Liver (tissue), 3 donors: Measurements from ENCODE around the gene RASSF6.

Experiments used
- ATF3 ChIP-seq: IDR thresholded peaks from 2 replicates; pipeline ENCODE4 v1.6.1; 2016; ENCODE audit warnings: antibody characterized with exemption
- CTCF ChIP-seq: fragments of 150-350 bp; IDR thresholded peaks from 2 replicates; pipeline ENCODE4 v1.5.1; 2017; ENCODE audit warnings: improper control_type of control experiment, low read depth, low read length; ENCODE audit not compliant: missing input control
- MAX ChIP-seq: IDR thresholded peaks from 2 replicates; pipeline ENCODE4 v1.6.1; 2016; ENCODE audit warnings: antibody characterized with exemption
- REST ChIP-seq: IDR thresholded peaks from 2 replicates; pipeline ENCODE4 v1.6.1; 2016; ENCODE audit warnings: antibody characterized with exemption, mild to moderate bottlenecking
- SP1 ChIP-seq: IDR thresholded peaks from 2 replicates; pipeline ENCODE4 v1.6.1; 2018; ENCODE audit warnings: antibody characterized with exemption, mild to moderate bottlenecking
- TAF1 ChIP-seq: conservative IDR thresholded peaks from 2 replicates; pipeline ENCODE4 v1.6.1; 2016; ENCODE audit warnings: antibody characterized with exemption, mild to moderate bottlenecking
- YY1 ChIP-seq: IDR thresholded peaks from 2 replicates; pipeline ENCODE4 v1.6.1; 2016; ENCODE audit warnings: antibody characterized with exemption, mild to moderate bottlenecking
- ZBTB33 ChIP-seq: IDR thresholded peaks from 2 replicates; pipeline ENCODE4 v1.6.1; 2016; ENCODE audit warnings: antibody characterized with exemption
- donor health status: healthy.
- donor health status: healthy.

- TF ChIP-seq ZBTB33 (no peak), CTCF (no peak), YY1 (no peak), ATF3 (no peak), SP1 (no peak), REST (no peak), TAF1 (no peak), MAX (no peak)
Measured at GRCh38 chr4:73577371-73577770, 42.9 kb downstream of the RASSF6 start.
